K562 (cell line): ENCODE results near the gene RNF25. TPM values are rescaled to one million over a fixed set of nuclear protein-coding genes. Genes with fewer than 3 reads are reported as not detected.

ENCODE experiments used
- EWSR1 ChIP-seq: fragments of 450-650 bp; IDR thresholded peaks from 2 replicates; pipeline ENCODE4 v1.6.1; 2018; ENCODE audit warnings: borderline replicate concordance, mild to moderate bottlenecking, low read depth, moderate library complexity; ENCODE audit not compliant: partially characterized antibody
- FOXJ3 ChIP-seq: sonication (generic); formaldehyde crosslinking; IDR thresholded peaks from 2 replicates; pipeline ENCODE4 v1.4.0; 2020; ENCODE audit warnings: mild to moderate bottlenecking, missing genetic modification reagents
- HLTF ChIP-seq: fragments of 450-650 bp; IDR thresholded peaks from 2 replicates; pipeline ENCODE4 v1.6.1; 2016
- NR3C1 ChIP-seq: sonication (generic); formaldehyde crosslinking; IDR thresholded peaks from 2 replicates; pipeline ENCODE4 v1.8.1; 2022; ENCODE audit warnings: missing genetic modification reagents
- POLR2AphosphoS5 ChIP-seq: IDR thresholded peaks from 2 replicates; pipeline ENCODE4 v1.6.1; 2011; ENCODE audit warnings: mild to moderate bottlenecking, low read depth, low read length, moderate library complexity; ENCODE audit not compliant: control insufficient read depth, insufficient read depth
- ZNF263 ChIP-seq: sonication (generic); formaldehyde crosslinking; IDR thresholded peaks from 2 replicates; pipeline ENCODE4 v1.8.0; 2022; ENCODE audit warnings: mild to moderate bottlenecking, missing genetic modification reagents, borderline replicate concordance
- ZNF583 ChIP-seq: fragments of 250-450 bp; sonication (Bioruptor Pico); IDR thresholded peaks from 2 replicates; pipeline ENCODE4 v1.4.0; 2020
- ZNF780A ChIP-seq: fragments of 250-450 bp; sonication (Bioruptor Pico); IDR thresholded peaks from 2 replicates; pipeline ENCODE4 v1.5.0; 2021; ENCODE audit warnings: mild to moderate bottlenecking
- polyA plus RNA-seq, 8 experiments: library from polyadenylated mRNA; depleted of rRNA in 4 of 8; stranded (reverse) in 5 of 8; unstranded in 3 of 8; fragments of >200 nt; fragmentation: Nextera tagmentation in 2 of 8; fragmentation: Illumina TruSeq in 1 of 8; extraction: Ambion mirVana in 2 of 8; extraction: Trizol in 1 of 8; gene quantifications; 2 replicates each; pipeline versions ENCODE4 v1.2.1 to v1.2.3, GENCODE V29; 2011 to 2014; ENCODE audit warnings: inconsistent platforms in 1 of 8, missing spikeins in 1 of 8
- total RNA-seq, 7 experiments: library from RNA; depleted of rRNA in 6 of 7; stranded (reverse); fragments of >200 nt in 6 of 7; fragmentation: Illumina TruSeq in 2 of 7; extraction: Trizol in 2 of 7; gene quantifications; 2 replicates each; pipeline versions ENCODE4 v1.2.1 to v1.2.3, GENCODE V29; 2011 to 2021; ENCODE audit warnings: low replicate concordance in 1 of 7
- TF ChIP-seq, protein P1 (sequence below): fragments of 450-650 bp; IDR thresholded peaks from 2 replicates; pipeline ENCODE4 v1.6.1; 2016; ENCODE audit warnings: mild to moderate bottlenecking, moderate library complexity
- TF ChIP-seq, protein P2 (sequence below), 2 experiments: fragments of 150-350 bp in 1 of 2; IDR thresholded peaks; 2 replicates each; pipeline ENCODE4 v1.6.1; 2012 to 2016; ENCODE audit warnings: low read depth in 2 of 2, low read length in 2 of 2, mild to moderate bottlenecking in 1 of 2, moderate library complexity in 1 of 2

RNF25 gene
- total and polyA plus RNA-seq, 9 of the 15 experiments (the other 6 are each of a cell fraction or from before 2014, with no cell fraction given), result 2.3 to 49.8 (median 20.5) TPM

DNA sequence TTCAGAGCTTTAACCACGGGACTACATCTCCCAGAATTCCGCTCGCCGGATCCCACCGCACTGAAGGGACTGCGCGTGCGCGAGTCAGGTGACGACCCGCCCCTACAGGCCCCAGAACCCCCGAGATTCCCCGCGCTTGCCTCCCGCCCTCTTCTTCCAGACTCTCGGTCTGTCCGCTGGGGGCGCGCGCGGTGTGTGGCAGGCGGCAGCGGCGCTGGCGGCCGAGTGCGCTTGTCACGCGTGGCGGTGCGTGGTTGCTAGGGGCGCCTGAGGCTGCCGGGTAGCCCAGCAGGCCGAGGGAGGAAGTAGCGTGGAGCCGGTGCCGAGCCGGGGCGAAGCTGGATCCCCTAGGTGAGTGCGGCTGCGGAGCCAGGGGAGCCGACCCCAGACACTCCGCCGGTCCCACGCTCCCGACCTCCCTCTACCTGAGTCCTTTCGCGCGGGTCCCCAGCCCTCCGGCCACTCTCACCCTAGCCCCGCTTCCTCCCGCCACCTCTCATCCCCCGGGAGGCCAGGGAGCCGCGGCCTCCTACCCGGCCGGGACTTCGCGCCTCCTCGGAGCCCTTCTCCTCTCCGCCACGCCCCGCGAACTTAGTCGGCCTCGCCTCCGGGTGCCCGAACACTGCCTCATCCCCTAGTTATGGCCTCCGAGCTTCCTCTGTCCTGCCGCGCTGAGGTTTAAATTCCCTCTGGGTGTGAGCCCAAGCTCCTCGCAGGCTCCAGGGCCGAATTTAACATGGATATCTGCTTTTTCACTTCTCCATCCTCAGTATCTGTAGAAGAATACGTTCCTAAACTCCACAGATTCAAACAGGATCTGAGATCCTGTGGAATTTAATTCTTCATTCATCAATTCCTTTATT lies 39.1 kb upstream of the RNF25 start, which contains the start of gene TTLL4 (continued):
- TF ChIP-seq NR3C1 (CRISPR knock-in tag) (no peak), ZNF583 (CRISPR knock-in tag) (no peak), EWSR1 (no peak), FOXJ3 (no peak), HLTF (no peak), POLR2AphosphoS5 (peak; percentile 65), ZNF263 (CRISPR knock-in tag) (no peak), ZNF780A (CRISPR knock-in tag) (no peak)
- TF ChIP-seq, protein P1, sequence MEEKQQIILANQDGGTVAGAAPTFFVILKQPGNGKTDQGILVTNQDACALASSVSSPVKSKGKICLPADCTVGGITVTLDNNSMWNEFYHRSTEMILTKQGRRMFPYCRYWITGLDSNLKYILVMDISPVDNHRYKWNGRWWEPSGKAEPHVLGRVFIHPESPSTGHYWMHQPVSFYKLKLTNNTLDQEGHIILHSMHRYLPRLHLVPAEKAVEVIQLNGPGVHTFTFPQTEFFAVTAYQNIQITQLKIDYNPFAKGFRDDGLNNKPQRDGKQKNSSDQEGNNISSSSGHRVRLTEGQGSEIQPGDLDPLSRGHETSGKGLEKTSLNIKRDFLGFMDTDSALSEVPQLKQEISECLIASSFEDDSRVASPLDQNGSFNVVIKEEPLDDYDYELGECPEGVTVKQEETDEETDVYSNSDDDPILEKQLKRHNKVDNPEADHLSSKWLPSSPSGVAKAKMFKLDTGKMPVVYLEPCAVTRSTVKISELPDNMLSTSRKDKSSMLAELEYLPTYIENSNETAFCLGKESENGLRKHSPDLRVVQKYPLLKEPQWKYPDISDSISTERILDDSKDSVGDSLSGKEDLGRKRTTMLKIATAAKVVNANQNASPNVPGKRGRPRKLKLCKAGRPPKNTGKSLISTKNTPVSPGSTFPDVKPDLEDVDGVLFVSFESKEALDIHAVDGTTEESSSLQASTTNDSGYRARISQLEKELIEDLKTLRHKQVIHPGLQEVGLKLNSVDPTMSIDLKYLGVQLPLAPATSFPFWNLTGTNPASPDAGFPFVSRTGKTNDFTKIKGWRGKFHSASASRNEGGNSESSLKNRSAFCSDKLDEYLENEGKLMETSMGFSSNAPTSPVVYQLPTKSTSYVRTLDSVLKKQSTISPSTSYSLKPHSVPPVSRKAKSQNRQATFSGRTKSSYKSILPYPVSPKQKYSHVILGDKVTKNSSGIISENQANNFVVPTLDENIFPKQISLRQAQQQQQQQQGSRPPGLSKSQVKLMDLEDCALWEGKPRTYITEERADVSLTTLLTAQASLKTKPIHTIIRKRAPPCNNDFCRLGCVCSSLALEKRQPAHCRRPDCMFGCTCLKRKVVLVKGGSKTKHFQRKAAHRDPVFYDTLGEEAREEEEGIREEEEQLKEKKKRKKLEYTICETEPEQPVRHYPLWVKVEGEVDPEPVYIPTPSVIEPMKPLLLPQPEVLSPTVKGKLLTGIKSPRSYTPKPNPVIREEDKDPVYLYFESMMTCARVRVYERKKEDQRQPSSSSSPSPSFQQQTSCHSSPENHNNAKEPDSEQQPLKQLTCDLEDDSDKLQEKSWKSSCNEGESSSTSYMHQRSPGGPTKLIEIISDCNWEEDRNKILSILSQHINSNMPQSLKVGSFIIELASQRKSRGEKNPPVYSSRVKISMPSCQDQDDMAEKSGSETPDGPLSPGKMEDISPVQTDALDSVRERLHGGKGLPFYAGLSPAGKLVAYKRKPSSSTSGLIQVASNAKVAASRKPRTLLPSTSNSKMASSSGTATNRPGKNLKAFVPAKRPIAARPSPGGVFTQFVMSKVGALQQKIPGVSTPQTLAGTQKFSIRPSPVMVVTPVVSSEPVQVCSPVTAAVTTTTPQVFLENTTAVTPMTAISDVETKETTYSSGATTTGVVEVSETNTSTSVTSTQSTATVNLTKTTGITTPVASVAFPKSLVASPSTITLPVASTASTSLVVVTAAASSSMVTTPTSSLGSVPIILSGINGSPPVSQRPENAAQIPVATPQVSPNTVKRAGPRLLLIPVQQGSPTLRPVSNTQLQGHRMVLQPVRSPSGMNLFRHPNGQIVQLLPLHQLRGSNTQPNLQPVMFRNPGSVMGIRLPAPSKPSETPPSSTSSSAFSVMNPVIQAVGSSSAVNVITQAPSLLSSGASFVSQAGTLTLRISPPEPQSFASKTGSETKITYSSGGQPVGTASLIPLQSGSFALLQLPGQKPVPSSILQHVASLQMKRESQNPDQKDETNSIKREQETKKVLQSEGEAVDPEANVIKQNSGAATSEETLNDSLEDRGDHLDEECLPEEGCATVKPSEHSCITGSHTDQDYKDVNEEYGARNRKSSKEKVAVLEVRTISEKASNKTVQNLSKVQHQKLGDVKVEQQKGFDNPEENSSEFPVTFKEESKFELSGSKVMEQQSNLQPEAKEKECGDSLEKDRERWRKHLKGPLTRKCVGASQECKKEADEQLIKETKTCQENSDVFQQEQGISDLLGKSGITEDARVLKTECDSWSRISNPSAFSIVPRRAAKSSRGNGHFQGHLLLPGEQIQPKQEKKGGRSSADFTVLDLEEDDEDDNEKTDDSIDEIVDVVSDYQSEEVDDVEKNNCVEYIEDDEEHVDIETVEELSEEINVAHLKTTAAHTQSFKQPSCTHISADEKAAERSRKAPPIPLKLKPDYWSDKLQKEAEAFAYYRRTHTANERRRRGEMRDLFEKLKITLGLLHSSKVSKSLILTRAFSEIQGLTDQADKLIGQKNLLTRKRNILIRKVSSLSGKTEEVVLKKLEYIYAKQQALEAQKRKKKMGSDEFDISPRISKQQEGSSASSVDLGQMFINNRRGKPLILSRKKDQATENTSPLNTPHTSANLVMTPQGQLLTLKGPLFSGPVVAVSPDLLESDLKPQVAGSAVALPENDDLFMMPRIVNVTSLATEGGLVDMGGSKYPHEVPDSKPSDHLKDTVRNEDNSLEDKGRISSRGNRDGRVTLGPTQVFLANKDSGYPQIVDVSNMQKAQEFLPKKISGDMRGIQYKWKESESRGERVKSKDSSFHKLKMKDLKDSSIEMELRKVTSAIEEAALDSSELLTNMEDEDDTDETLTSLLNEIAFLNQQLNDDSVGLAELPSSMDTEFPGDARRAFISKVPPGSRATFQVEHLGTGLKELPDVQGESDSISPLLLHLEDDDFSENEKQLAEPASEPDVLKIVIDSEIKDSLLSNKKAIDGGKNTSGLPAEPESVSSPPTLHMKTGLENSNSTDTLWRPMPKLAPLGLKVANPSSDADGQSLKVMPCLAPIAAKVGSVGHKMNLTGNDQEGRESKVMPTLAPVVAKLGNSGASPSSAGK, result peak; percentile 70
- TF ChIP-seq, protein P2, sequence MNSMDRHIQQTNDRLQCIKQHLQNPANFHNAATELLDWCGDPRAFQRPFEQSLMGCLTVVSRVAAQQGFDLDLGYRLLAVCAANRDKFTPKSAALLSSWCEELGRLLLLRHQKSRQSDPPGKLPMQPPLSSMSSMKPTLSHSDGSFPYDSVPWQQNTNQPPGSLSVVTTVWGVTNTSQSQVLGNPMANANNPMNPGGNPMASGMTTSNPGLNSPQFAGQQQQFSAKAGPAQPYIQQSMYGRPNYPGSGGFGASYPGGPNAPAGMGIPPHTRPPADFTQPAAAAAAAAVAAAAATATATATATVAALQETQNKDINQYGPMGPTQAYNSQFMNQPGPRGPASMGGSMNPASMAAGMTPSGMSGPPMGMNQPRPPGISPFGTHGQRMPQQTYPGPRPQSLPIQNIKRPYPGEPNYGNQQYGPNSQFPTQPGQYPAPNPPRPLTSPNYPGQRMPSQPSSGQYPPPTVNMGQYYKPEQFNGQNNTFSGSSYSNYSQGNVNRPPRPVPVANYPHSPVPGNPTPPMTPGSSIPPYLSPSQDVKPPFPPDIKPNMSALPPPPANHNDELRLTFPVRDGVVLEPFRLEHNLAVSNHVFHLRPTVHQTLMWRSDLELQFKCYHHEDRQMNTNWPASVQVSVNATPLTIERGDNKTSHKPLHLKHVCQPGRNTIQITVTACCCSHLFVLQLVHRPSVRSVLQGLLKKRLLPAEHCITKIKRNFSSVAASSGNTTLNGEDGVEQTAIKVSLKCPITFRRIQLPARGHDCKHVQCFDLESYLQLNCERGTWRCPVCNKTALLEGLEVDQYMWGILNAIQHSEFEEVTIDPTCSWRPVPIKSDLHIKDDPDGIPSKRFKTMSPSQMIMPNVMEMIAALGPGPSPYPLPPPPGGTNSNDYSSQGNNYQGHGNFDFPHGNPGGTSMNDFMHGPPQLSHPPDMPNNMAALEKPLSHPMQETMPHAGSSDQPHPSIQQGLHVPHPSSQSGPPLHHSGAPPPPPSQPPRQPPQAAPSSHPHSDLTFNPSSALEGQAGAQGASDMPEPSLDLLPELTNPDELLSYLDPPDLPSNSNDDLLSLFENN (IDR thresholded peaks at IDR 0.05; ENCODE audit: low read depth in 2 of 2, low read length in 2 of 2), result 0 out of 4 replicates have a peak, but pooled peaks of 1 of the 2 experiments have one; percentile 14
